Fibroblast of lung (primary cell): ENCODE data around the gene SLC15A5. TPM values are rescaled to one million over a fixed set of nuclear protein-coding genes. Genes with fewer than 3 reads are reported as not detected.

ENCODE experiments used
- DNase-seq, 2 donors: peaks; one replicate each; pipeline versions ENCODE4 v3.0.0 to v3.0.0-alpha.2; 2010; ENCODE audit warnings: low read depth in 2 of 2
- H2AFZ ChIP-seq: 2 replicates; pipeline ENCODE4 v1.5.1; 2012; ENCODE audit warnings: low read length, control low read depth, inconsistent platforms
- H3K27ac ChIP-seq: 2 replicates; pipeline ENCODE4 v1.5.1; 2011; ENCODE audit warnings: low read length, control low read depth; ENCODE audit not compliant: insufficient read depth
- H3K27me3 ChIP-seq: 2 replicates; pipeline ENCODE4 v1.5.1; 2011; ENCODE audit warnings: mild to moderate bottlenecking, low read length; ENCODE audit not compliant: control insufficient read depth, insufficient read depth
- H3K36me3 ChIP-seq: 2 replicates; pipeline ENCODE4 v1.5.1; 2011; ENCODE audit warnings: low read length; ENCODE audit not compliant: control insufficient read depth, insufficient read depth
- H3K4me1 ChIP-seq: 2 replicates; pipeline ENCODE4 v1.5.1; 2011; ENCODE audit warnings: low read length; ENCODE audit not compliant: control insufficient read depth, insufficient read depth; ENCODE audit errors: extremely low read depth
- H3K4me2 ChIP-seq: 2 replicates; pipeline ENCODE4 v1.5.1; 2011; ENCODE audit warnings: low read length, control low read depth; ENCODE audit not compliant: insufficient read depth; ENCODE audit errors: extremely low read depth
- H3K4me3 ChIP-seq, 4 experiments: fragments of 200-600 bp in 1 of 4; sonication (generic) in 1 of 4; replicated peaks in 1 of 4; 2 replicates each; pipeline ENCODE4 v1.5.1; 2011 to 2016; ENCODE audit warnings: low read length in 4 of 4, low read depth in 3 of 4, mild to moderate bottlenecking in 3 of 4, control low read depth in 2 of 4, inconsistent platforms in 1 of 4, mixed read lengths in 1 of 4; ENCODE audit not compliant: insufficient read depth in 1 of 4; ENCODE audit errors: control extremely low read depth in 1 of 4
- H3K79me2 ChIP-seq: 2 replicates; pipeline ENCODE4 v1.5.1; 2012; ENCODE audit warnings: mild to moderate bottlenecking, low read length, inconsistent platforms; ENCODE audit not compliant: control insufficient read depth, insufficient read depth
- H3K9ac ChIP-seq: 2 replicates; pipeline ENCODE4 v1.5.1; 2011; ENCODE audit warnings: mild to moderate bottlenecking, low read length, control low read depth; ENCODE audit not compliant: insufficient read depth
- H3K9me3 ChIP-seq: 2 replicates; pipeline ENCODE4 v1.5.1; 2012; ENCODE audit warnings: low read depth, low read length; ENCODE audit not compliant: control insufficient read depth, insufficient read depth
- H4K20me1 ChIP-seq: 2 replicates; pipeline ENCODE4 v1.5.1; 2011; ENCODE audit warnings: low read length; ENCODE audit not compliant: control insufficient read depth, insufficient read depth; ENCODE audit errors: extremely low read depth
- CTCF ChIP-seq, 2 donors: IDR thresholded peaks in 1 of 2; conservative IDR thresholded peaks in 1 of 2; 1 replicate in 1 of 2; 2 replicates in 1 of 2; pipeline ENCODE4 v1.5.1; 2011 to 2012; ENCODE audit warnings: low read length in 2 of 2, control low read depth in 1 of 2, inconsistent platforms in 1 of 2, low read depth in 1 of 2, mild to moderate bottlenecking in 1 of 2
- EZH2 ChIP-seq: IDR thresholded peaks from 2 replicates; pipeline ENCODE4 v1.5.1; 2012; ENCODE audit warnings: low read length, control low read depth, mild to moderate bottlenecking; ENCODE audit errors: missing control alignments
- polyA plus RNA-seq, 2 donors: library from polyadenylated mRNA; depleted of rRNA in 1 of 2; stranded (reverse) in 1 of 2; unstranded in 1 of 2; fragments of >200 nt; gene quantifications; 2 replicates each; pipeline ENCODE4 v1.2.1, GENCODE V29; 2011 to 2012; ENCODE audit warnings: missing spikeins in 1 of 2
- total RNA-seq: library from RNA; depleted of rRNA; stranded (reverse); fragments of >200 nt; gene quantifications from 2 replicates; pipeline ENCODE4 v1.2.1, GENCODE V29; 2014

Gene SLC15A5
- total and polyA plus RNA-seq, 2 donors (not counting 1 experiment from before 2014, with no cell fraction given) = not detected

- TF ChIP-seq CTCF (conservative IDR thresholded peaks at IDR 0.05 in 1 of 2, IDR thresholded peaks at IDR 0.05 in 1 of 2; ENCODE audit: low read depth in 1 of 2, low read length in 2 of 2) (no peak), EZH2 (no peak)
- Histone ChIP-seq H3K27ac (no peak overlapping the region), H3K9me3 (no peaks in the 10 kb centered on the region), H3K27me3 (no peaks in the 10 kb centered on the region), H3K36me3 (no peaks in the 10 kb centered on the region), H3K4me3 (no peak overlapping the region), H3K4me1 (no peaks in the 10 kb centered on the region), H2AFZ (no peak overlapping the region), H3K79me2 (no peaks in the 10 kb centered on the region), H4K20me1 (no peaks in the 10 kb centered on the region), H3K9ac (no peak overlapping the region), H3K4me2 (no peak overlapping the region)
- no peak for DNase-seq
These were observed 65.8 kb downstream of the SLC15A5 start for GRCh38 chr12:16211731-16212130.

GRCh38 chr12:16198884-16199283 is 78.6 kb downstream of the SLC15A5 start:
- TF ChIP-seq CTCF (conservative IDR thresholded peaks at IDR 0.05 in 1 of 2, IDR thresholded peaks at IDR 0.05 in 1 of 2; ENCODE audit: low read depth in 1 of 2, low read length in 2 of 2) = no peak
- TF ChIP-seq EZH2 = no peak
- Histone ChIP-seq H3K4me3 (no peak overlapping the region), H3K36me3 (no peaks in the 10 kb centered on the region), H3K9ac (no peak overlapping the region), H3K27me3 (no peaks in the 10 kb centered on the region), H4K20me1 (no peaks in the 10 kb centered on the region), H3K4me1 (no peaks in the 10 kb centered on the region), H3K9me3 (no peaks in the 10 kb centered on the region), H3K79me2 (no peaks in the 10 kb centered on the region), H3K4me2 (no peak overlapping the region), H2AFZ (no peak overlapping the region), H3K27ac (no peak overlapping the region)
- DNase-seq = no peak

DNA sequence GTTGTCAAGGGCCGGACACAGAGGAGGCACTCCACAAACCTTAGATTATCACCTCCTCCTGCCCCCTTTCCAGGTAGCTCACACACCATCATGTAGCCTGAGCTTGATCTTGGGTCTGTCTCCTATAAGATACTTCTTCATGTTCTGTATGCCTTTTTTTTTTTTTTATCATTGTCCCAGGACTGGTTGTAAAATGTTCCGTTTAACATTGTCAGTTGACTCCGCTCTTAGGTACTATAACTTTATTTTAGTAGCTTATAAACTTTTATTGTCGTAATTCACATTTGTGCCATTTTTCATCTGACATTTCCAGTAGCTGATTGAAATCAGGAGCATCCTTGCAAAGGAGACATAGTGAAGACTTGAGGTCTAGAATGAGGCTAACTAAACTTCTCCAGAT is 79.9 kb downstream of the SLC15A5 start:
- H3K9ac ChIP-seq = no peak overlapping the region
- H3K27me3 ChIP-seq = no peaks in the 10 kb centered on the region
- no peak overlapping the region for H3K27ac ChIP-seq
- H3K36me3 ChIP-seq = no peaks in the 10 kb centered on the region
- no peaks in the 10 kb centered on the region for H4K20me1 ChIP-seq
- no peak for DNase-seq
- no peaks in the 10 kb centered on the region for H3K4me1 ChIP-seq
- H2AFZ ChIP-seq = no peak overlapping the region
- no peak overlapping the region for H3K4me3 ChIP-seq
- no peak overlapping the region for H3K4me2 ChIP-seq
- TF ChIP-seq EZH2 (no peak), CTCF (conservative IDR thresholded peaks at IDR 0.05 in 1 of 2, IDR thresholded peaks at IDR 0.05 in 1 of 2; ENCODE audit: low read depth in 1 of 2, low read length in 2 of 2) (no peak)
- H3K9me3 ChIP-seq = no peaks in the 10 kb centered on the region
- no peaks in the 10 kb centered on the region for H3K79me2 ChIP-seq
